WTC11 (cell line): ENCODE measurements around the gene KRTAP5-2. TPM values are rescaled to one million over a fixed set of nuclear protein-coding genes. Genes with fewer than 3 reads are reported as not detected.

ENCODE experiments used
- ATAC-seq: fragments of 200-7000 bp; cut with Tn5 transposase; 2 replicates; pipeline ENCODE4 v1.10.0; 2021; ENCODE audit warnings: mild to moderate bottlenecking, moderate library complexity
- CTCF ChIA-PET: fragments of 300-600 bp; sonication (Branson Sonifier 250); formaldehyde crosslinking; loops from one replicate; lab custom pipeline; 2021; ENCODE audit warnings: antibody characterized with exemption; lab: Charles Lee
- POLR2A ChIA-PET: fragments of 350-600 bp; sonication (Branson Sonifier 250); formaldehyde crosslinking; loops from one replicate; lab custom pipeline; 2021; ENCODE audit warnings: antibody characterized with exemption; lab: Charles Lee
- DNase-seq: peaks from one replicate; pipeline ENCODE4 v3.0.0; 2021; ENCODE audit warnings: low spot score
- H3K27ac Mint-ChIP-seq: 2 replicates; pipeline ENCODE4 v1.8.0; 2021; ENCODE audit warnings: mixed read lengths
- H3K27me3 Mint-ChIP-seq: 2 replicates; pipeline ENCODE4 v1.8.0; 2021; ENCODE audit warnings: low read depth, mild to moderate bottlenecking, moderate library complexity, mixed read lengths
- H3K36me3 Mint-ChIP-seq: 2 replicates; pipeline ENCODE4 v1.8.0; 2021; ENCODE audit warnings: mixed read lengths
- H3K4me1 Mint-ChIP-seq: 2 replicates; pipeline ENCODE4 v1.8.0; 2022; ENCODE audit warnings: mixed read lengths
- H3K4me3 Mint-ChIP-seq: 2 replicates; pipeline ENCODE4 v1.8.0; 2021; ENCODE audit warnings: mild to moderate bottlenecking, moderate library complexity, mixed read lengths
- H3K9me3 Mint-ChIP-seq: 2 replicates; pipeline ENCODE4 v1.8.0; 2021; ENCODE audit warnings: mixed read lengths
- E2F5 ChIP-seq: sonication (generic); formaldehyde crosslinking; IDR thresholded peaks from 2 replicates; pipeline ENCODE4 v1.8.1; 2022; ENCODE audit warnings: mild to moderate bottlenecking, moderate library complexity, missing genetic modification reagents
- ELF4 ChIP-seq: sonication (generic); formaldehyde crosslinking; IDR thresholded peaks from 2 replicates; pipeline ENCODE4 v1.8.1; 2022; ENCODE audit warnings: low read depth, mild to moderate bottlenecking, moderate library complexity, missing genetic modification reagents
- EMX1 ChIP-seq: fragments of 250-450 bp; sonication (Bioruptor Pico); IDR thresholded peaks from 2 replicates; pipeline ENCODE4 v1.8.0; 2021; ENCODE audit warnings: mild to moderate bottlenecking
- FOXP1 ChIP-seq: sonication (generic); formaldehyde crosslinking; IDR thresholded peaks from 2 replicates; pipeline ENCODE4 v1.8.0; 2022; ENCODE audit warnings: missing genetic modification reagents, mild to moderate bottlenecking, moderate library complexity, borderline replicate concordance
- MXD4 ChIP-seq: fragments of 250-450 bp; sonication (Bioruptor Pico); IDR thresholded peaks from 2 replicates; pipeline ENCODE4 v1.8.0; 2021; ENCODE audit warnings: mild to moderate bottlenecking, moderate library complexity, borderline replicate concordance
- NR2C2 ChIP-seq: sonication (generic); formaldehyde crosslinking; IDR thresholded peaks from 2 replicates; pipeline ENCODE4 v1.8.0; 2022; ENCODE audit warnings: mild to moderate bottlenecking, missing genetic modification reagents
- OVOL2 ChIP-seq: fragments of 250-450 bp; sonication (Bioruptor Pico); IDR thresholded peaks from 2 replicates; pipeline ENCODE4 v1.9.0; 2021; ENCODE audit warnings: mild to moderate bottlenecking, borderline replicate concordance
- PRDM15 ChIP-seq: sonication (generic); formaldehyde crosslinking; IDR thresholded peaks from 2 replicates; pipeline ENCODE4 v1.8.0; 2022; ENCODE audit warnings: missing genetic modification reagents
- PREB ChIP-seq: sonication (generic); formaldehyde crosslinking; IDR thresholded peaks from 2 replicates; pipeline ENCODE4 v1.8.1; 2022; ENCODE audit warnings: mild to moderate bottlenecking, missing genetic modification reagents, moderate library complexity, borderline replicate concordance
- RORB ChIP-seq: fragments of 250-450 bp; sonication (Bioruptor Pico); IDR thresholded peaks from 2 replicates; pipeline ENCODE4 v1.9.0; 2021; ENCODE audit warnings: mild to moderate bottlenecking
- SP1 ChIP-seq: sonication (generic); formaldehyde crosslinking; conservative IDR thresholded peaks from 2 replicates; pipeline ENCODE4 v1.8.1; 2022; ENCODE audit warnings: missing genetic modification reagents
- TCF7 ChIP-seq: sonication (generic); formaldehyde crosslinking; IDR thresholded peaks from 2 replicates; pipeline ENCODE4 v1.8.0; 2022; ENCODE audit warnings: mild to moderate bottlenecking, low read depth, missing genetic modification reagents, moderate library complexity
- TP53 ChIP-seq: sonication (generic); formaldehyde crosslinking; IDR thresholded peaks from 2 replicates; pipeline ENCODE4 v1.8.1; 2023; ENCODE audit warnings: mild to moderate bottlenecking, missing genetic modification reagents
- ZBTB21 ChIP-seq: sonication (generic); formaldehyde crosslinking; IDR thresholded peaks from 2 replicates; pipeline ENCODE4 v1.8.1; 2023; ENCODE audit warnings: mild to moderate bottlenecking, missing genetic modification reagents, borderline replicate concordance
- ZNF138 ChIP-seq: sonication (generic); formaldehyde crosslinking; conservative IDR thresholded peaks from 2 replicates; pipeline ENCODE4 v1.8.1; 2022; ENCODE audit warnings: mild to moderate bottlenecking, moderate library complexity, missing genetic modification reagents
- ZNF396 ChIP-seq: fragments of 250-450 bp; sonication (Bioruptor Pico); IDR thresholded peaks from 2 replicates; pipeline ENCODE4 v1.8.0; 2021; ENCODE audit warnings: mild to moderate bottlenecking, moderate library complexity, borderline replicate concordance
- ZNF423 ChIP-seq: fragments of 250-450 bp; sonication (Bioruptor Pico); IDR thresholded peaks from 2 replicates; pipeline ENCODE4 v2.1.2; 2022; ENCODE audit warnings: mild to moderate bottlenecking, moderate library complexity
- ZNF671 ChIP-seq: fragments of 250-450 bp; sonication (Bioruptor Pico); IDR thresholded peaks from 2 replicates; pipeline ENCODE4 v1.8.0; 2021; ENCODE audit warnings: mild to moderate bottlenecking
- total RNA-seq: library from RNA; stranded (reverse); gene quantifications from 3 replicates; pipeline ENCODE4 v1.2.3, GENCODE V29; 2021
- TF ChIP-seq, protein P1 (sequence below): fragments of 250-450 bp; sonication (Bioruptor Pico); IDR thresholded peaks from 2 replicates; pipeline ENCODE4 v1.9.0; 2021; ENCODE audit warnings: mild to moderate bottlenecking

KRTAP5-2 gene
- total RNA-seq, 1 experiment from 2014 or later = not detected

DNA sequence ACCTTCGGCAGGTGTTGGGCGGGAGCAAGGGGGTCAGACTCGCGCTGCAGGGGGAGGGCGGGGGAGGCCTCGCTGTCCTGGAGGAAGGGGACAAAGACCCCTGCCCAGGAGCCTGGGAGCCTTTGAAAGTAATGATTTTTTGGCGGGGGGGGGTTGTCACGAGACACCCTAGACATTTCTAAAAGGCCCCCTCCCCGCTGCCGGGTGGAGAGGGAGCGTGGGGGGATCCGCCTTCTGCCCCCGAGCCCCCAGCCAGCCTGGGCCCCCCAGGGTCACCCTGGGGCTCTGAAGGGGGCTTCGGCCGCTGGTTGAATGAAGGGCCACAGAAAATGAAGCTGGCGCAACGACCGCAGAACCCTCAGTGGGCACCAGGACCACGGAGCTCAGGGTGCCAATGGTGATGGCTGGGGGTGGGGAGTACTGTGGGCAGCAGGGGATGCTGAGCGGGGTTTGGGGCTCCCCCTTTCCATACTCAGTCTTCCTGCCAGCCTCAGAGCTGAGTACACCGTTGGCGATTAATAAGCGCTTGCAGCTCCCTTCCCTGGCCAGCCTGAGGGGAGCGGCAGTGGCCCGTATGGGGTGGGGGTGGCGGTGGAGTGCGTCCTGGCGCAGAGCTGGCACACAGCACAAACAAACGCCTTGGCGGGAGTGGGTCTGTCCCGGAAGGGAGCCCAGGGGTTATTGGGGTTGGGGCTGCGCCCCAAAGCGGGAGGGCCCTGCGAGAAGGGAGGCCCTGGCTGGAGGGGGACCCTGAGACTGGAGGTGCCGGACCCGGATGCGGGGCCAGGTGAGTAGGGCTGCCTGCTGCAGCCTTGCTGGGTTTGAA lies 24.8 kb downstream of the KRTAP5-2 start:
- POLR2A ChIA-PET = interaction anchor here (2.3 to 2.8 kb wide), 2 partner anchors 14 to 26 kb away, joined by 16 to 24 read pairs; no protein-coding TSS in a partner anchor
- peaks cover 3% of the 10 kb centered on the region; the same call in 1 of the 2 replicates for H3K36me3 Mint-ChIP-seq
- CTCF ChIA-PET = interaction anchor here (0.9 to 14.8 kb wide), 18 partner anchors 9 to 309 kb away, joined by 3 to 457 read pairs (median 11); partner anchors contain the start of gene KRTAP5-5
- ATAC-seq (peak; percentile 2; the same call in 1 of the 2 replicates), DNase-seq (no peak)
- peaks cover 71% of the 10 kb centered on the region for H3K27me3 Mint-ChIP-seq
- H3K4me1 Mint-ChIP-seq = peaks cover 10% of the 10 kb centered on the region
- TF ChIP-seq, protein P1, sequence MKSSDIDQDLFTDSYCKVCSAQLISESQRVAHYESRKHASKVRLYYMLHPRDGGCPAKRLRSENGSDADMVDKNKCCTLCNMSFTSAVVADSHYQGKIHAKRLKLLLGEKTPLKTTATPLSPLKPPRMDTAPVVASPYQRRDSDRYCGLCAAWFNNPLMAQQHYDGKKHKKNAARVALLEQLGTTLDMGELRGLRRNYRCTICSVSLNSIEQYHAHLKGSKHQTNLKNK (CRISPR knock-in tag) = no peak
- TF ChIP-seq ELF4 (no peak), ZNF423 (no peak), ZNF138 (CRISPR knock-in tag) (no peak), OVOL2 (CRISPR knock-in tag) (no peak), NR2C2 (CRISPR knock-in tag) (no peak), ZNF671 (CRISPR knock-in tag) (no peak), PRDM15 (no peak), FOXP1 (CRISPR knock-in tag) (no peak), SP1 (CRISPR knock-in tag) (no peak), ZNF396 (no peak), E2F5 (CRISPR knock-in tag) (no peak), MXD4 (no peak), TCF7 (CRISPR knock-in tag) (no peak), EMX1 (no peak), TP53 (CRISPR knock-in tag) (no peak), RORB (no peak), PREB (CRISPR knock-in tag) (no peak), ZBTB21 (CRISPR knock-in tag) (no peak)
- H3K9me3 Mint-ChIP-seq = peaks cover 4% of the 10 kb centered on the region
- peak overlapping the region; percentile 48 for H3K4me3 Mint-ChIP-seq
- H3K27ac Mint-ChIP-seq = no peak overlapping the region
